ENCODE data around the gene EML2.

GRCh38 chr19:45567609-45568008, 71.6 kb downstream of the EML2 start:
- TF ChIP-seq POLR2A (IDR thresholded peaks at IDR 0.05) (no peak), CTCF (IDR thresholded peaks at IDR 0.05) (no peak), POLR2AphosphoS5 (IDR thresholded peaks at IDR 0.05) (no peak), EP300 (IDR thresholded peaks at IDR 0.05) (no peak)
